HG02840 (cell line): ENCODE measurements around the gene NCOR1.

Experiments
- ATAC-seq: cut with Tn5 transposase; IDR thresholded peaks from one replicate; pipeline ENCODE4 v1.9.1; 2021; ENCODE audit warnings: mild to moderate bottlenecking, moderate library complexity, moderate number of reproducible peaks; ENCODE audit not compliant: unreplicated experiment, low FRiP score

The NCOR1 gene

GRCh38 chr17:15998031-15998562 is 217.2 kb downstream of the NCOR1 start:
- ATAC-seq = no peak

- no peak for ATAC-seq
Measured at GRCh38 chr17:15996322-15996721, 219.0 kb downstream of the NCOR1 start.

- ATAC-seq = no peak
Measured at GRCh38 chr17:15981646-15982580, 233.4 kb downstream of the NCOR1 start.

GRCh38 chr17:15981208-15981607 is 234.1 kb downstream of the NCOR1 start:
- ATAC-seq = peak; percentile 65
